Measurements from ENCODE around the gene CREG2.
"Not testable (repeated sequence)": the region's sequence is repeated elsewhere in the genome, so short reads cannot be mapped to it uniquely, and the experiment has no call there.

Gene CREG2

GRCh38 chr2:101369100-101369499, 18.2 kb downstream of the CREG2 start:
- FAIRE-seq, result no peak

GRCh38 chr2:101368376-101368775, 18.9 kb downstream of the CREG2 start:
- no peak for FAIRE-seq

GRCh38 chr2:101367508-101367907, 19.8 kb downstream of the CREG2 start:
- no peak for FAIRE-seq

- no peak for FAIRE-seq
Observed at GRCh38 chr2:101364878-101365277, 22.4 kb downstream of the CREG2 start.

- FAIRE-seq, result no peak
Observed at GRCh38 chr2:101362777-101363176, 24.5 kb downstream of the CREG2 start.

GRCh38 chr2:101362316-101362715, 25.0 kb downstream of the CREG2 start:
- FAIRE-seq, result no peak

GRCh38 chr2:101361522-101361921, 25.8 kb downstream of the CREG2 start:
- no peak for FAIRE-seq

- no peak for FAIRE-seq
Observed at GRCh38 chr2:101361121-101361520, 26.2 kb downstream of the CREG2 start.

GRCh38 chr2:101360232-101360631, 27.1 kb downstream of the CREG2 start:
- no peak for FAIRE-seq

- FAIRE-seq, result no peak
Observed at GRCh38 chr2:101359410-101359954, 27.8 kb downstream of the CREG2 start.

GRCh38 chr2:101357376-101357775, 29.9 kb downstream of the CREG2 start:
- no peak for FAIRE-seq

- FAIRE-seq, result no peak
Observed at GRCh38 chr2:101356521-101356920, 30.8 kb downstream of the CREG2 start.

GRCh38 chr2:101356055-101356454, 31.2 kb downstream of the CREG2 start:
- FAIRE-seq, result no peak

GRCh38 chr2:101355401-101356054, 31.8 kb downstream of the CREG2 start:
- FAIRE-seq, result no peak

GRCh38 chr2:101354420-101355311, 32.6 kb downstream of the CREG2 start:
- FAIRE-seq, result no peak

GRCh38 chr2:101352631-101353030, 34.7 kb downstream of the CREG2 start:
- not testable (repeated sequence) for FAIRE-seq

- FAIRE-seq, result no peak
Observed at GRCh38 chr2:101351207-101351606, 36.1 kb downstream of the CREG2 start.

GRCh38 chr2:101349893-101350662, 37.2 kb downstream of the CREG2 start:
- FAIRE-seq, result no peak

- FAIRE-seq, result no peak
Observed at GRCh38 chr2:101348883-101349282, 38.4 kb downstream of the CREG2 start.

GRCh38 chr2:101346909-101347308, 40.4 kb downstream of the CREG2 start:
- FAIRE-seq, result no peak

GRCh38 chr2:101344137-101344536, 43.2 kb downstream of the CREG2 start:
- FAIRE-seq, result no peak

- no peak for FAIRE-seq
Observed at GRCh38 chr2:101342625-101343008, 44.7 kb downstream of the CREG2 start.
